HepG2 (cell line): ENCODE data around the gene GFRA1. TPM values are rescaled to one million over a fixed set of nuclear protein-coding genes. Genes with fewer than 3 reads are reported as not detected.

Experiments
- ATAC-seq: fragments of 200-7000 bp; cut with Tn5 transposase; 3 replicates; pipeline ENCODE4 v1.9.1; 2020; ENCODE audit warnings: mild to moderate bottlenecking, moderate library complexity
- BruUV-seq: library from RNA; stranded (reverse); fragments of 400-500 nt; replicated peaks from 2 replicates; lab custom pipeline; 2021; lab: Mats Ljungman, UMichigan
- CTCF ChIA-PET: fragments of 300-600 bp; formaldehyde crosslinking; extraction: SDS; loops from one replicate; lab custom pipeline; 2021; ENCODE audit warnings: low total read pairs, inconsistent platforms, low intra/inter-chr PET ratio; lab: Yijun Ruan, JAX
- POLR2A ChIA-PET: fragments of 350-600 bp; sonication (Branson Sonifier 250); formaldehyde crosslinking; loops from one replicate; lab custom pipeline; 2020; ENCODE audit warnings: antibody characterized with exemption, inconsistent platforms; lab: Yijun Ruan, JAX
- DNase-seq: peaks from one replicate; pipeline ENCODE4 v3.0.0-alpha.2; 2015; ENCODE audit warnings: low spot score
- FAIRE-seq: peaks from 3 replicates; lab custom pipeline; 2011; peaks lifted over from hg19 to GRCh38; lab: Jason Lieb, UNC
- H2AFZ ChIP-seq: one replicate; pipeline ENCODE4 v1.6.1; 2011; ENCODE audit warnings: low read length, inconsistent platforms
- H3K27ac ChIP-seq: fragments of 300-600 bp; 3 replicates; pipeline ENCODE4 v1.8.0; 2011; ENCODE audit warnings: mixed run types, mild to moderate bottlenecking, mixed read lengths, low read length, inconsistent platforms; ENCODE audit not compliant: insufficient read depth; ENCODE audit errors: extremely low read length
- H3K27me3 ChIP-seq, 2 experiments: fragments of 200-600 bp in 1 of 2; 2 replicates in 1 of 2; 3 replicates in 1 of 2; pipeline versions ENCODE4 v1.6.0 to v1.8.0; 2011; ENCODE audit warnings: low read length in 2 of 2, mild to moderate bottlenecking in 2 of 2, moderate library complexity in 2 of 2, inconsistent platforms in 1 of 2; ENCODE audit not compliant: insufficient read depth in 2 of 2, control insufficient read depth in 1 of 2
- H3K36me3 ChIP-seq, 2 experiments: fragments of 200-600 bp in 1 of 2; replicated peaks in 1 of 2; 2 replicates in 1 of 2; 3 replicates in 1 of 2; pipeline versions ENCODE4 v1.5.1 to v1.8.0; 2011; ENCODE audit warnings: low read length in 2 of 2, inconsistent platforms in 1 of 2; ENCODE audit not compliant: insufficient read depth in 2 of 2, control insufficient read depth in 1 of 2
- H3K4me1 ChIP-seq: 2 replicates; pipeline ENCODE4 v1.5.1; 2012; ENCODE audit warnings: low read length, inconsistent platforms; ENCODE audit not compliant: insufficient read depth
- H3K4me2 ChIP-seq: 2 replicates; pipeline ENCODE4 v1.6.0; 2011; ENCODE audit warnings: low read depth, low read length, inconsistent platforms
- H3K4me3 ChIP-seq, 3 experiments: fragments of 200-600 bp in 1 of 3; sonication (generic), shearing (Covaris generic) in 1 of 3; replicated peaks in 1 of 3; 2 replicates each; pipeline ENCODE4 v1.5.1; 2011 to 2016; ENCODE audit warnings: low read length in 3 of 3, inconsistent platforms in 2 of 3, low read depth in 2 of 3, mild to moderate bottlenecking in 2 of 3, control low read depth in 1 of 3, mixed read lengths in 1 of 3; ENCODE audit not compliant: insufficient read depth in 1 of 3
- H3K79me2 ChIP-seq: one replicate; pipeline ENCODE4 v1.6.1; 2011; ENCODE audit warnings: low read length, inconsistent platforms; ENCODE audit not compliant: insufficient read depth
- H3K9ac ChIP-seq: 2 replicates; pipeline ENCODE4 v1.6.0; 2011; ENCODE audit warnings: mild to moderate bottlenecking, low read depth, low read length, inconsistent platforms; ENCODE audit not compliant: insufficient read depth
- H3K9me3 ChIP-seq: 2 replicates; pipeline ENCODE4 v1.5.1; 2012; ENCODE audit warnings: mild to moderate bottlenecking, low read length
- H4K20me1 ChIP-seq: 2 replicates; pipeline ENCODE4 v1.6.0; 2011; ENCODE audit warnings: inconsistent platforms, mild to moderate bottlenecking, low read length, moderate library complexity; ENCODE audit not compliant: insufficient read depth
- AKAP8 ChIP-seq: sonication (generic); formaldehyde crosslinking; IDR thresholded peaks from 2 replicates; pipeline ENCODE4 v1.5.1; 2020; ENCODE audit warnings: mild to moderate bottlenecking, missing genetic modification reagents
- ATAD3A ChIP-seq: sonication (generic); formaldehyde crosslinking; IDR thresholded peaks from 2 replicates; pipeline ENCODE4 v1.4.0; 2020; ENCODE audit warnings: missing genetic modification reagents
- ATM ChIP-seq: fragments of 450-650 bp; IDR thresholded peaks from 2 replicates; pipeline ENCODE4 v1.7.1; 2017; ENCODE audit warnings: mild to moderate bottlenecking, borderline replicate concordance
- GATAD2A ChIP-seq: IDR thresholded peaks from 2 replicates; pipeline ENCODE4 v1.6.1; 2016
- MXD4 ChIP-seq: IDR thresholded peaks from 2 replicates; pipeline ENCODE4 v1.6.1; 2016; ENCODE audit warnings: mild to moderate bottlenecking, missing biosample characterization, missing genetic modification reagents
- PITX1 ChIP-seq: sonication (generic); formaldehyde crosslinking; IDR thresholded peaks from 2 replicates; pipeline ENCODE4 v1.5.1; 2020; ENCODE audit warnings: mild to moderate bottlenecking, missing genetic modification reagents
- PRMT3 ChIP-seq: sonication (generic); formaldehyde crosslinking; IDR thresholded peaks from 2 replicates; pipeline ENCODE4 v1.8.1; 2022; ENCODE audit warnings: low read depth, mild to moderate bottlenecking, moderate library complexity, missing genetic modification reagents, borderline replicate concordance
- SALL1 ChIP-seq: sonication (generic); formaldehyde crosslinking; IDR thresholded peaks from 2 replicates; pipeline ENCODE4 v1.8.0; 2022; ENCODE audit warnings: mild to moderate bottlenecking, missing genetic modification reagents
- ZFP36L2 ChIP-seq: sonication (generic); formaldehyde crosslinking; IDR thresholded peaks from 2 replicates; pipeline ENCODE4 v1.4.0; 2020; ENCODE audit warnings: missing genetic modification reagents
- WGBS: methylation state at CpG from one replicate; pipeline ENCODE4 v1.1.6; 2017; ENCODE audit warnings: low lambda C conversion rate; 5-methylcytosine and 5-hydroxymethylcytosine counted together
- in situ Hi-C: cut with HindIII; loops from 2 replicates; pipeline ENCODE4 v1.10.0; 2017; ENCODE audit warnings: low pct_unique_long_range_greater_than_20kb; ENCODE audit not compliant: extremely low pct_ligation_motif_present
- intact Hi-C: fragments of 100-400 bp; cut with micrococcal nuclease; formaldehyde crosslinking; loops from one replicate; pipeline ENCODE4 v1.10.0; 2022; ENCODE audit not compliant: unreplicated experiment
- polyA plus RNA-seq, 8 experiments: library from polyadenylated mRNA; depleted of rRNA in 3 of 8; stranded (reverse) in 7 of 8; unstranded in 1 of 8; fragments of >200 nt; fragmentation: Illumina TruSeq in 4 of 8; extraction: Trizol in 4 of 8; gene quantifications; 2 replicates each; pipeline versions ENCODE4 v1.2.1 to v1.2.3, GENCODE V29; 2011 to 2016; ENCODE audit warnings: low read depth in 4 of 8, missing spikeins in 1 of 8, mixed read lengths in 1 of 8; ENCODE audit not compliant: insufficient read depth in 1 of 8
- total RNA-seq, 5 experiments: library from RNA; depleted of rRNA; stranded (reverse); fragments of >200 nt; fragmentation: Illumina TruSeq; extraction: Trizol; gene quantifications; 2 replicates each; pipeline ENCODE4 v1.2.3, GENCODE V29; 2016; ENCODE audit warnings: low read depth in 1 of 5
- TF ChIP-seq, protein P1 (sequence below), 2 experiments: sonication (generic) in 1 of 2; formaldehyde crosslinking in 1 of 2; IDR thresholded peaks; 2 replicates each; pipeline versions ENCODE4 v1.5.1 to v1.6.1; 2011 to 2020; ENCODE audit warnings: borderline replicate concordance in 1 of 2, low read depth in 1 of 2, low read length in 1 of 2, mild to moderate bottlenecking in 1 of 2, missing genetic modification reagents in 1 of 2, moderate library complexity in 1 of 2
- TF ChIP-seq, protein P2 (sequence below), 2 experiments: fragments of 450-650 bp in 1 of 2; sonication (generic) in 1 of 2; formaldehyde crosslinking; IDR thresholded peaks; 2 replicates each; pipeline versions ENCODE4 v1.5.0 to v1.8.0; 2020 to 2022; ENCODE audit warnings: mild to moderate bottlenecking in 1 of 2, missing genetic modification reagents in 1 of 2
- TF ChIP-seq, protein P3 (sequence below): sonication (generic); formaldehyde crosslinking; IDR thresholded peaks from 2 replicates; pipeline ENCODE4 v1.8.0; 2022; ENCODE audit warnings: missing genetic modification reagents, mild to moderate bottlenecking, inconsistent platforms, borderline replicate concordance
- TF ChIP-seq, protein P4 (sequence below): IDR thresholded peaks from 2 replicates; pipeline ENCODE4 v1.6.1; 2016; ENCODE audit warnings: low read depth, control low read depth

The GFRA1 gene
- total and polyA plus RNA-seq, 2 of the 13 experiments (the other 11 are each of a cell fraction or from before 2014, with no cell fraction given): not detected

DNA sequence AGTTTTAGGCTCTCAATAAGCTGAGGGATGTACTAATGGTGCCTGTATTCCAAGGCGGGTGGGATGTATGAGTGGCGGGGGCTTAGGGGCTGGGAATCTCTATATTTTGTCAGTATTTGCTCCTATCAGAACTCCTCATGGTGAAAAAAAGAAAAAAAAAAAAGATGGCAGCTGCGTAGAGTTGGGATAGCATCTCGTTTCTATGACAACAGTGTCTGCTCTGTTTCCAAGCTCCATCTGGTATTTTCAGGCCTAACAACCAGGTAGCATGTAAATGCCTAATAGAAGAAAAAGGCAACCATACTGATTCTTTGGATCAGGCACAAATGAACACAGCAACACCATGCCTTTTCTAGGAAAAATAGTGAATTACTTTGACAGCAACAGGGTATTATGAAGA lies 39.5 kb upstream of the GFRA1 start (continued):
- TF ChIP-seq, protein P1, sequence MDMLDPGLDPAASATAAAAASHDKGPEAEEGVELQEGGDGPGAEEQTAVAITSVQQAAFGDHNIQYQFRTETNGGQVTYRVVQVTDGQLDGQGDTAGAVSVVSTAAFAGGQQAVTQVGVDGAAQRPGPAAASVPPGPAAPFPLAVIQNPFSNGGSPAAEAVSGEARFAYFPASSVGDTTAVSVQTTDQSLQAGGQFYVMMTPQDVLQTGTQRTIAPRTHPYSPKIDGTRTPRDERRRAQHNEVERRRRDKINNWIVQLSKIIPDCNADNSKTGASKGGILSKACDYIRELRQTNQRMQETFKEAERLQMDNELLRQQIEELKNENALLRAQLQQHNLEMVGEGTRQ (IDR thresholded peaks at IDR 0.05; ENCODE audit: low read depth, low read length): no peak
- TF ChIP-seq, protein P1 (CRISPR knock-in tag; IDR thresholded peaks at IDR 0.05; ENCODE audit: borderline replicate concordance): no peak
- TF ChIP-seq, protein P2, sequence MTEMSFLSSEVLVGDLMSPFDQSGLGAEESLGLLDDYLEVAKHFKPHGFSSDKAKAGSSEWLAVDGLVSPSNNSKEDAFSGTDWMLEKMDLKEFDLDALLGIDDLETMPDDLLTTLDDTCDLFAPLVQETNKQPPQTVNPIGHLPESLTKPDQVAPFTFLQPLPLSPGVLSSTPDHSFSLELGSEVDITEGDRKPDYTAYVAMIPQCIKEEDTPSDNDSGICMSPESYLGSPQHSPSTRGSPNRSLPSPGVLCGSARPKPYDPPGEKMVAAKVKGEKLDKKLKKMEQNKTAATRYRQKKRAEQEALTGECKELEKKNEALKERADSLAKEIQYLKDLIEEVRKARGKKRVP (CRISPR knock-in tag; IDR thresholded peaks at IDR 0.05): no peak
- TF ChIP-seq SALL1 (CRISPR knock-in tag): no peak
- TF ChIP-seq, all 625 proteins: peak for 0

DNA sequence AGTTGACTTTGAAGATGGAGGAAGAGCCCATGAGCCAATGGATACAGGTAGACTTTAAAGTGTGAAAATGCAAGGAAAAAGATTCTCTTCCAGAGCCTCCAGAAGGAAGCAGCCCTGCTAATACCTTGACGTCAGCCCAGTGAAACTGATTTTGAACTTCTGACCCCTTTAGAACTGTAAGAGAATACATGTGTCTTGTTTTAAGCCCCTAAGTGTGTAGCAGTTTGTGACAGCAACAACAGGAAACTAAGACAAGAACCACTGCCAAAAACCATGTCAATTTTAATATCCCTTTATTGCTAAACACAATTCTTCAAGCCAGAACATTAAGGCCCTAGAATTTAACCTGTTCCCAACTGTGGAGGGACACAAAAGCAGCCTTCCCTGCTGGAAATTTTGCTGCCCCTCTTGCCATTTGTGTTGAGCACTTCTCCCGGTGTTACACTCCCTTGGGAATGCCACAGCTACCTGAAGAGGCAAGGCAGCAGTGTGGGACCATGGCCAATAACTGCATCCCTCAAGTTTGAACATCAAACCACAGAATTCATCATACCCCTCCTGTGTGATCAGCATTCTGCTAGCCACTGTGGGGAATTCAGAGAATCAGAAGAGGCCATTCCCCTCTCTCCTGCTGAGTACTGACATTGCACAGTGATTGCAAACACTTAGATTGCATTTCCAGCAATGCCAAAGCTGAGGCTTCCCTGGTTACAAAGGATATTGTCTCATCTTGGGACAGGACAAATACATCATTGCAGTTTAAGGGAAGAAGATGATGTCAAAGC lies 38.9 kb upstream of the GFRA1 start:
- POLR2A ChIA-PET: no interaction called here
- Histone ChIP-seq H2AFZ (no peak overlapping the region), H3K9me3 (no peaks in the 10 kb centered on the region), H4K20me1 (no peaks in the 10 kb centered on the region), H3K4me1 (no peaks in the 10 kb centered on the region), H3K9ac (no peak overlapping the region), H3K4me3 (no peak overlapping the region), H3K79me2 (no peaks in the 10 kb centered on the region), H3K36me3 (no peaks in the 10 kb centered on the region), H3K27ac (no peak overlapping the region), H3K4me2 (no peak overlapping the region), H3K27me3 (no peaks in the 10 kb centered on the region)
- 0% methylated on average over 2 of the region's 2 CpGs for WGBS
- in situ Hi-C loops: no loop called here
- no peak for ATAC-seq
- CTCF ChIA-PET: no interaction called here
- no peak for DNase-seq
- no peak for FAIRE-seq
- intact Hi-C loops: no loop called here
- no TSS peak for BruUV-seq
- no peak for TF ChIP-seq AKAP8 (CRISPR knock-in tag)
- TF ChIP-seq, protein P3, sequence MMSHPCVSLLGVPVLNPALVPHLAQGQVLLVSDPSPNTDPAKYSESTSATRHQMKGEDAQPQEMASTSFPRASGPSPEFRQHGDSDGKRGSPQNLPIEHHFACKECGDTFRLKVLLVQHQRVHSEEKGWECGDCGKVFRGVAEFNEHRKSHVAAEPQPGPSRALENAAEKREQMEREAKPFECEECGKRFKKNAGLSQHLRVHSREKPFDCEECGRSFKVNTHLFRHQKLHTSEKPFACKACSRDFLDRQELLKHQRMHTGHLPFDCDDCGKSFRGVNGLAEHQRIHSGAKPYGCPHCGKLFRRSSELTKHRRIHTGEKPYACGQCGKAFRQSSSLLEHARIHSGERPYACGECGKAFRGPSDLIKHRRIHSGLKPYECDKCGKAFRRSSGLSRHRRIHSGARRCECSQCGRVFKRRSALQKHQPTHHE (CRISPR knock-in tag): no peak
- TF ChIP-seq PITX1 (CRISPR knock-in tag): no peak
- TF ChIP-seq, protein P4, sequence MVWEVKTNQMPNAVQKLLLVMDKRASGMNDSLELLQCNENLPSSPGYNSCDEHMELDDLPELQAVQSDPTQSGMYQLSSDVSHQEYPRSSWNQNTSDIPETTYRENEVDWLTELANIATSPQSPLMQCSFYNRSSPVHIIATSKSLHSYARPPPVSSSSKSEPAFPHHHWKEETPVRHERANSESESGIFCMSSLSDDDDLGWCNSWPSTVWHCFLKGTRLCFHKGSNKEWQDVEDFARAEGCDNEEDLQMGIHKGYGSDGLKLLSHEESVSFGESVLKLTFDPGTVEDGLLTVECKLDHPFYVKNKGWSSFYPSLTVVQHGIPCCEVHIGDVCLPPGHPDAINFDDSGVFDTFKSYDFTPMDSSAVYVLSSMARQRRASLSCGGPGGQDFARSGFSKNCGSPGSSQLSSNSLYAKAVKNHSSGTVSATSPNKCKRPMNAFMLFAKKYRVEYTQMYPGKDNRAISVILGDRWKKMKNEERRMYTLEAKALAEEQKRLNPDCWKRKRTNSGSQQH (CRISPR knock-in tag): no peak
- no peak for TF ChIP-seq ATM
- TF ChIP-seq ATAD3A (CRISPR knock-in tag): no peak
- TF ChIP-seq MXD4 (CRISPR knock-in tag): no peak
- TF ChIP-seq ZFP36L2 (CRISPR knock-in tag): no peak
- TF ChIP-seq GATAD2A (CRISPR knock-in tag): no peak
- TF ChIP-seq PRMT3 (CRISPR knock-in tag): no peak
